RWPE1 (cell line): Measurements from ENCODE around the gene NFIA.

Experiments used
- CTCF ChIA-PET: fragments of 350-600 bp; sonication (Branson Sonifier 250); formaldehyde crosslinking; extraction: SDS; loops from one replicate; lab custom pipeline; 2021; lab: Yijun Ruan, JAX
- POLR2A ChIA-PET: fragments of 400-600 bp; formaldehyde crosslinking; extraction: SDS; loops from one replicate; lab custom pipeline; 2020; ENCODE audit warnings: antibody characterized with exemption; ENCODE audit not compliant: low non-redundant PET; lab: Yijun Ruan, JAX
- DNase-seq: peaks from one replicate; pipeline ENCODE4 v3.0.0; 2012; ENCODE audit warnings: low spot score
- H3K27ac ChIP-seq: fragments of 450-650 bp; 2 replicates; pipeline ENCODE4 v1.5.1; 2017
- TF ChIP-seq, protein P1 (sequence below): fragments of 450-650 bp; conservative IDR thresholded peaks from 2 replicates; pipeline ENCODE4 v1.5.1; 2017; ENCODE audit warnings: low read depth, mild to moderate bottlenecking

NFIA gene

GRCh38 chr1:61310057-61310456 is 227.7 kb downstream of the NFIA start:
- no peak for DNase-seq
- ChIA-PET CTCF (no interaction called here), POLR2A (no interaction called here)
- TF ChIP-seq, protein P1, sequence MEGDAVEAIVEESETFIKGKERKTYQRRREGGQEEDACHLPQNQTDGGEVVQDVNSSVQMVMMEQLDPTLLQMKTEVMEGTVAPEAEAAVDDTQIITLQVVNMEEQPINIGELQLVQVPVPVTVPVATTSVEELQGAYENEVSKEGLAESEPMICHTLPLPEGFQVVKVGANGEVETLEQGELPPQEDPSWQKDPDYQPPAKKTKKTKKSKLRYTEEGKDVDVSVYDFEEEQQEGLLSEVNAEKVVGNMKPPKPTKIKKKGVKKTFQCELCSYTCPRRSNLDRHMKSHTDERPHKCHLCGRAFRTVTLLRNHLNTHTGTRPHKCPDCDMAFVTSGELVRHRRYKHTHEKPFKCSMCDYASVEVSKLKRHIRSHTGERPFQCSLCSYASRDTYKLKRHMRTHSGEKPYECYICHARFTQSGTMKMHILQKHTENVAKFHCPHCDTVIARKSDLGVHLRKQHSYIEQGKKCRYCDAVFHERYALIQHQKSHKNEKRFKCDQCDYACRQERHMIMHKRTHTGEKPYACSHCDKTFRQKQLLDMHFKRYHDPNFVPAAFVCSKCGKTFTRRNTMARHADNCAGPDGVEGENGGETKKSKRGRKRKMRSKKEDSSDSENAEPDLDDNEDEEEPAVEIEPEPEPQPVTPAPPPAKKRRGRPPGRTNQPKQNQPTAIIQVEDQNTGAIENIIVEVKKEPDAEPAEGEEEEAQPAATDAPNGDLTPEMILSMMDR, result no peak
- no peak overlapping the region for H3K27ac ChIP-seq

DNA sequence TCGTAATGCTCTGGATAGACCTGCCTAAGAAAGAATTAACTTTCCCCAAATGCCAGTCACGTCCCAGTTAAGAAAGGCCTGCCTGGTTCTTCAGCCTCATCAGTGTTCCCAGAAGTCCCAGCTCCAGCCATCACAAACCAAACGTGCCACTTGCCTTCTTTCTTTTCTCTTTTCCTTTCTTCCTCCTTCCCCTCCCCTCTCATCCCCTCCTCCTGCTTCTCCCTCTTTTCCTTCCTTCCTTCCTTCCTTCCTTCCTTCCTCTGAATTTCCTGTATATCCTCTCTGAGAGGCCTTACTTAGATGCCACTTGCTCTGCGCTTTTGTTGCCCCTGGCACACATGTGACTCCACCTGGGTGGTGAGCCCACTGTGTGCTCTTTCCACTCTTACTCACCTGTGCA is 228.2 kb downstream of the NFIA start:
- CTCF ChIA-PET, result no interaction called here
- no peak overlapping the region for H3K27ac ChIP-seq
- no peak for DNase-seq
- POLR2A ChIA-PET, result no interaction called here
- TF ChIP-seq, protein P1, result no peak

GRCh38 chr1:61313906-61314422 is 231.6 kb downstream of the NFIA start:
- POLR2A ChIA-PET, result no interaction called here
- no peak overlapping the region for H3K27ac ChIP-seq
- CTCF ChIA-PET, result interaction anchor here (0.6 to 1.2 kb wide), 2 partner anchors 10 to 14 kb away, joined by 3 read pairs; no protein-coding TSS in a partner anchor
- TF ChIP-seq, protein P1, result no peak
- no peak for DNase-seq

GRCh38 chr1:61315011-61315410 is 232.7 kb downstream of the NFIA start:
- no peak overlapping the region for H3K27ac ChIP-seq
- TF ChIP-seq, protein P1, result no peak
- ChIA-PET CTCF (interaction anchor here (0.5 to 1.2 kb wide), 3 partner anchors 9 to 265 kb away, joined by 3 to 4 read pairs (median 3); no protein-coding TSS in a partner anchor), POLR2A (no interaction called here)
- DNase-seq, result no peak

DNA sequence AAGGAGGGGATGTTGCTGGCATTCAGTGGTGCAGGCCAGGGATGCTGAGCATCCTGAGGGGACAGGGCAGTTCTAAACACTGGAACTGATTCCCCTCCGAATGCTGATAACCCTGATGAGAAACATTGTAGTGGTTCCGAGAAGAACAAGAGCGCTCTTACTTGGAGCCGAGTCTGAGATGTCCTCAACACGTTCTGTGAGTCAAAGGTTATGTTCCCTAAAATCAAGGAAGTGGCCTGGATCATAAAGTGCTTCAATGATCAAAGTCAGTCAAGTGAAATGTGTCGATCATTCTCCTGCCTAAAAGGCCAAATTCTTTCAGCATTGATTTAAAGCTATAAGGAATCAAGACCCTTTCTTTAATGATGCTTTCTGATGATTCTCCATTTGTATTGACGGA is 234.1 kb downstream of the NFIA start:
- CTCF ChIA-PET, result no interaction called here

GRCh38 chr1:61318319-61319125 is 236.2 kb downstream of the NFIA start:
- ChIA-PET POLR2A (no interaction called here), CTCF (interaction anchor here (0.6 kb wide), 1 partner anchor 1838 kb away, joined by 5 read pairs; no protein-coding TSS in a partner anchor)
- DNase-seq, result no peak
- no peak overlapping the region for H3K27ac ChIP-seq
- TF ChIP-seq, protein P1, result no peak

More for the DNA sequence above, 234.1 kb downstream of the NFIA start:
- POLR2A ChIA-PET, result no interaction called here
- DNase-seq, result no peak
- TF ChIP-seq, protein P1, result no peak
- H3K27ac ChIP-seq, result no peak overlapping the region
